Transverse colon (tissue), 4 donors: ENCODE data around the gene COL1A1.

Source experiments
- EP300 ChIP-seq: sonication (generic); formaldehyde crosslinking; IDR thresholded peaks from one replicate; pipeline ENCODE4 v1.6.1; 2017; ENCODE audit warnings: antibody characterized with exemption, low read depth
- POLR2A ChIP-seq: fragments of 450-650 bp; IDR thresholded peaks from one replicate; pipeline ENCODE4 v1.6.1; 2016; ENCODE audit warnings: antibody characterized with exemption, mild to moderate bottlenecking, moderate library complexity
- POLR2AphosphoS5 ChIP-seq, 3 donors: sonication (generic); formaldehyde crosslinking; IDR thresholded peaks; one replicate each; pipeline ENCODE4 v1.6.1; 2016; ENCODE audit warnings: antibody characterized with exemption in 3 of 3
- TF ChIP-seq, protein P1 (sequence below), 5 experiments: fragments of 200-600 bp in 3 of 5; fragments of 450-650 bp in 2 of 5; sonication (generic) in 3 of 5; IDR thresholded peaks; 1 replicate in 2 of 5; 2 replicates in 3 of 5; pipeline ENCODE4 v1.5.1; 2016 to 2017; ENCODE audit warnings: antibody characterized with exemption in 5 of 5, inconsistent platforms in 3 of 5, mild to moderate bottlenecking in 2 of 5, moderate library complexity in 1 of 5

DNA sequence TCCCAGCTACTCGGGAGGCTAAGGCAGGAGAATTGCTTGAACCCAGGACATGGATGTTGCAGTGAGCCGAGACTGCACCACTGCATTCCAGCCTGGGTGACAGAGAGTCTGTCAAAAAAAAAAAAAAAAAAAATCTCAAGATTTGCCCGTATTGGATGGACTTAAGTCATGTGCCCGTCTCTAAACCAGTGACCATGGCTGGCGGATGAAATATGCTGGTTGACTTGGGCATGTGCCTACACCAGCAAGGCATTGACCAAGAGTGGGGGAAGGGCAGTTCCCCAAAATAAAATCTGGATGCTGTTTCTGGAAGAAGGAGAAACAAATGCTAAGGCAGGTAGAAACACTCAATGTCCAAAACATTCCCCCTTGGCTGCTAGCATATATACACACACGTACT, 21.5 kb upstream of the COL1A1 start:
- TF ChIP-seq POLR2AphosphoS5 (IDR thresholded peaks at IDR 0.05) (no peak), POLR2A (no peak), EP300 (no peak)
- TF ChIP-seq, protein P1, sequence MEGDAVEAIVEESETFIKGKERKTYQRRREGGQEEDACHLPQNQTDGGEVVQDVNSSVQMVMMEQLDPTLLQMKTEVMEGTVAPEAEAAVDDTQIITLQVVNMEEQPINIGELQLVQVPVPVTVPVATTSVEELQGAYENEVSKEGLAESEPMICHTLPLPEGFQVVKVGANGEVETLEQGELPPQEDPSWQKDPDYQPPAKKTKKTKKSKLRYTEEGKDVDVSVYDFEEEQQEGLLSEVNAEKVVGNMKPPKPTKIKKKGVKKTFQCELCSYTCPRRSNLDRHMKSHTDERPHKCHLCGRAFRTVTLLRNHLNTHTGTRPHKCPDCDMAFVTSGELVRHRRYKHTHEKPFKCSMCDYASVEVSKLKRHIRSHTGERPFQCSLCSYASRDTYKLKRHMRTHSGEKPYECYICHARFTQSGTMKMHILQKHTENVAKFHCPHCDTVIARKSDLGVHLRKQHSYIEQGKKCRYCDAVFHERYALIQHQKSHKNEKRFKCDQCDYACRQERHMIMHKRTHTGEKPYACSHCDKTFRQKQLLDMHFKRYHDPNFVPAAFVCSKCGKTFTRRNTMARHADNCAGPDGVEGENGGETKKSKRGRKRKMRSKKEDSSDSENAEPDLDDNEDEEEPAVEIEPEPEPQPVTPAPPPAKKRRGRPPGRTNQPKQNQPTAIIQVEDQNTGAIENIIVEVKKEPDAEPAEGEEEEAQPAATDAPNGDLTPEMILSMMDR (IDR thresholded peaks at IDR 0.05): no peak
